Measurements from ENCODE around the gene SYNDIG1L.

The SYNDIG1L gene

DNA sequence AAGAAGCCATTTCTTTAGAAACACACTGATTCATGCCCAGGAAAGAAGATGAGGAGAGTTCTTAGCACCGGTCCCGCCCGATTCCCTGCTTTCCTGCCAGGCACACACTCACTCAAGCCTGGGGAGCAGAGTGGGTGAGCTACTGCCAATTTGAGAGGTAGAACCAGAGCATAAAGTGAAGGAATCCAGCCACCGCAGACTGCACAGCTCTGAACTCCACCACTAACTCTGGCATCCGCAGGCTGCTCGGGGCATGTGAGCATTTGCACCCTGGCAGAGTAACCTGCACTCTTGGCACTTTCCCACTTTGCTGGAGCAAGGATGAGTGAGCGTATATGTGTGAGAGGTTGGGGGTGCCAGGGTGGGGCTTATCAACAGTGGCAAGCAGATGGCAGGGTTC, 4.0 kb upstream of the SYNDIG1L start:
- DNase-seq (ENCODE audit: low read depth, low spot score) = no peak

DNA sequence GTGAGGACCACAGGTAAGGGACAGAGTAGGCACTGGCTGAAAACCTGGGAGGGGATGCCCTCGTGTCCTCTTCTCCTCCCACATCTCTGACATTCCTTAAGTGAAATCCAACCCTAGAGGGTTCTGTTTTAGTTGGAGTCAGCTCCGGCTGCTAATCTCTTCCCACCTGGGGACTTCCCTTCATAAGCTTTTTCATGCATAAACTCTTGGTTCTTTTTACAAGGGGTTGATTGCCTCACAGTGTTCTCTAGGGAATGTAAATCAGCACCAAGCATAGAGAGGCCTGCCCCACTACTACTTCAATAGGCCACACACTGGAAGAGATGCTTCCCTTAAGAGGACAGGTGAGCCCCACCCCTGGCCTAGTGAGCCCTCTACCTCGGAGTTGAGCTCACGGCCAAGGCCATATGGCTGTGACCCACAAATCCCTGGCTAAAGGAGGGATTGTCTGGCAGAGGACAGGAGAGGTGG, 3.2 kb upstream of the SYNDIG1L start:
- no peak for DNase-seq (ENCODE audit: low read depth, low spot score)

DNA sequence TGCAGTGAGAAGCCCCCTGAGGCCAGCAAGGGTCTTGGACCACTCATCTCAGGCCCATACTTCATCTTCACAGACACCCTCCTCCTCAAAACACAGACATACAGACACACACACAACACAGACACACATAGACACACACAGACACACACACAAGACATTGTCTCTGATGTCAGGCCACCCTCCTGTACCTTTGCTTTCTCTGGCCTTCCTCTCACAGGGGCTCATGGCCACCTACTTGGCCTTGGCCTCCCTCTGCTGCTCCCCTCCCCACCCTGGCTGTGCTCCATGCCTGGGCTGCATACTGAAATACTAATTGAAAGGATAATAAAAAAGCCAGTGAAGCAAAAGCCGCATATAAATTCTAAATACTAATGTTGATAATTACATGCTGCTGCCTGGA, 1.6 kb upstream of the SYNDIG1L start:
- DNase-seq (ENCODE audit: low read depth, low spot score) = no peak

DNA sequence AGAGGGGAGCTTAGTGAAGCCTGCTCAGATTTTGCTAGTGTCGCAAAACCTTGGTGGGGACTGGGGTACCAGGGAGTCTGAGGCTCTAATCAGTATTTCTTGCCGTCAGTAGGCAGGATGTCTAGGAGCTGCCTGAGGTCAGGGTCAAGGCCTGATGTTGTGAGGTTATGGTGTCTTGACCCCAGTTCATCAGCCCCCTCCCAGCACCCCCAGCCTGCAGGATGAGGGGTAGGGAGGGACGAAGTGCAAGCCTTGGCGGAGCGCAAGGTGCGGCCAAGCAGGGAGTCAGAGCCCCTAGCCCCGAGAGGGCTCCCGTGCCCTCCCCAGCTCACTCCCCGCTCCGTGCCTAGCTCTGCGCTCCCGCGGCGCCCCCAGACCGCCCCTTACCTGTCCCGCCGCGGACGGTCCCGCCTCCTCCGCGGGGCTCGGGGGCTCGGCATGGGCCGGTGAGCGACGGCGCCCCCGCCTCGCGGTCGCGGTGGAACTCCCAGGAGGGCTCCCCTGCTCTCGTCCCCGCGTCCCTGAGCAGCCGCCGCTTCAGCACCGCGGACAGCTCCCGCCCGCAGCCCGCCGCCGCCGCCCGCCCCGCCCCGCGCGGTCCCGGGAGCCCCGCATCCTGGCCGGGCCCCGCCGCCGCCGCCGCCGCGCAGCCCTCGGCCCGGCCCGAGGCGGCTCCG, 347 bp downstream of the SYNDIG1L start:
- DNase-seq (ENCODE audit: low read depth, low spot score) = no peak

DNA sequence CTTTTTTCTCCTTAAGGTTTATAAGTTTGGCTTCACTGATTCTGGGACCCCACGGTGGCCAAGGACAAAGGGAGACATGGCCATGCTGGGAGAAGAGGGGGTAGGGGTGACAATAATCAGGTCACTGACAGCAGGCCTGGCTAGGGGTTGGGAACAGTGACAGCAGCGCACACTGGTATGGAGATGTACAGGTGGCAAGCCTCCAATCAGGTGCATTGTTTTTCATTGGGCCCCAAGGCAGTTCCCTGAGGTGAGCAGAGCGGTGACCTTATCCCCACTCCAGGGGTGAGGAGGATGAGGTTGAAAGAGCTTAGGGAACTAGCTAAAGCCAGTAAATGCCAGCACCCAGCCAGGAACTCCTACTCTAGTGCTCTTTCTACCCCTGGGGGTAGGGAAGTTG, 1.4 kb downstream of the SYNDIG1L start:
- DNase-seq (ENCODE audit: low read depth, low spot score) = no peak

DNA sequence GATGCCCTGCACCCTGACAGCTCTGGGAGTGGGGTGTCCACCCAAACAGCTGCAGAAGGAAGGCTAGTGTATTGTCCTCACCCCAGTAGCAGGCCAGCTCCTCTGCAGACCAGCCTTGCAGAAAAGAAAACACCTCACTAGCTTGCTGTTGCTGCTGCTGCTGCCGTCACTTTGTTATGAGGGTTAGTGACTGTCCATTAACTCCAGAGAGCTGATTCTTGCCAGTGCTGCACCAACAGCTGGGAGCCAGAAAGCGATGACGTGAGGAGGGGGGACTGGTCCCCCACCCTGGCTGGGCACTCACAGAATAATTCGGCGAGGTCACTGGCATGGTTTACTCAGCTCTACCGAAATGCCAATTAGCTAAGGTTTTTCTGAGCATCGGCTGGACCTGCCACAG, 2.8 kb downstream of the SYNDIG1L start:
- DNase-seq (ENCODE audit: low read depth, low spot score) = no peak

DNA sequence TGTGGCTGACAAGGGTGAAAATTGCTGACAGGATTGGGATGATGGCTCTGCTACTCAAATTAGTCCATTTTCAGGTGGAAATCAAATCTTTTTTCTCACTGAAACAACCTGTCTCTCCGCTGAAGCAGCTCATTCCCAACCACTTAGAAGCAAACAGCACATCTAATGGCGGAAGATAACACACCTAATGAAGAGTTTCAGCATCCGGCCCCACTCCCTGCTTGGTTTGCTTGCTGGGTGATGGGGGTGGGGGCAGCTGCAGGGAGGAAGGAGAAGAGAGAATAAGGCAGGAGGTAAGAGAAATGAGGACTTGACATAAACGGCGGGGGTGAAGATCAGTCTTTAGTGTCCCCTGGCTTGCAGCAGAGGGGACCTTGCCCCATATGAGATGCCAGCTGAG, 4.0 kb downstream of the SYNDIG1L start:
- DNase-seq (ENCODE audit: low read depth, low spot score) = no peak

DNA sequence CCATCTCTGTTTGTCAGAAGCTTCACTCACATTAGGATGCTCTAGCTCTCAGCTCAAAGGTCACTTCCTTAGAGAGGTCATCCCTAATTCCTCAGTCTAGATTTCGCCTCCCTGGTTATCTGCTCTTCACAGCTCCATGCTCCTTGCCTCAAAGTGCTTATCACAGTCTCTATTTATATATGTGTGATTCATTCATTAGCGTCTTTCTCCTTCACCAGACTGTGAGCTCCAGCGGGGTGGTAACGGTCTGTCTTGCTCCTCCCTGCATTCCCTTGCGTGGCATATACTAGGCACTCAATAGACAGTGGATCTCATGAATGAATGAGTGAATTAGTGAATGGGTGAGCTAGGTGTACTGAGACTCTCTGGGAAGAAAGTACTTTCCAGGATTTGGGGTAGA, 6.9 kb downstream of the SYNDIG1L start:
- no peak for DNase-seq (ENCODE audit: low read depth, low spot score)

DNA sequence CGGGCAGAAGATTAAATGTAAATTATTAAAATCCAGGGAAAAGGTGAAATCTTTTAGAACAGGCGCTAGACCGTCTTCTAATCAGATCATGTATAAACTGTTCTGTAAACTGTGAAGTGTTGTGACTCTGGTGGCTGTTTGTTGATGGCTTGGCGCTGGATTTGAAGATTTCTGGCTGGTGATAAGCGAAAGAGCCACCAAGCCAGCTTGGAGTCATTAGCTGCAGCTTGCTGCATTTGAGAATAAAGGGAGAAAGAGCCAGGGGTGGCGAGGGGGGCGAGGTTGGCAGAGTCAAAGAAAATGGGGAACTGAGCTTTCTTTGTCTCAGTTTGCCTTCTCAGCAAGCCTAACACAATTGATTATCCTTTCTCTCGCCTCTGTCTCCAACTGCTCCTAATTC, 8.0 kb downstream of the SYNDIG1L start:
- DNase-seq (ENCODE audit: low read depth, low spot score) = no peak

DNA sequence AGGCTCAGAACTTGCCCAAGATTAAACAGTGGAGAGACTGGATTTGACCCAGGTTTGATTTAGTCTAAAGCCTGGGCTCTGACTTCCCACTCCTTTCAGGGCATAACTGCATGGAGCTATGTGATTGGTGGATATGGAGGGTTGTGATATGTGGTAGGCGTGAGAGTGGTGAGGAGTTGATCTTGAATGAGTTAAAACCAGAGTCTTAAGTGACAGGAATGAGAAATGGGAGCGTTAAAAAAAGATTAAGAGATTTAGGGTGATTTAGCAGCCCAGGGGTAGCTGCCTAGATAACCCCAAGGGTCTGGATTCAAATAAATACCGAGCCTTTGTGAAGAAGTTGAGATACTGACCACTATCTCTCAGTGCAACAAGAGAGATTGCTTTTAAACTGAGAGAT, 8.4 kb downstream of the SYNDIG1L start:
- DNase-seq (ENCODE audit: low read depth, low spot score) = no peak

DNA sequence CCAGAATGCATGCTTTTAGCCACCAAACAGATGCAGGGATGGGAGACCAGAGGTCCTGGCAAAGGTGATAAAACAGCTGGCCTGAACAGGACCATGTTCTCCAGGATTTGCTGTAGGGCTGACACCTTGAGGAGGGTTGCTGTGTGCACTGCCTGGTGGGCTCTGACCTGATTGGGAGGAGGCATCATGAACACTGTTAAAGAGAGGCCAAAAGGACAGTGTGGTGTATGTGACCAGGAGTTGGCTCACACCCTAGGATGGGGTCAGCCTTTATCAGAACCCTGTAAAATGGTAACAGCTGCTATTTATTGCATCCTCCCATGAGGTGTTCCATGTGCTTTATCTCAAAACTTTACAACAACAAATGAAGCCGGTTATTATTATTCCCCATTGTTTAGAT, 8.8 kb downstream of the SYNDIG1L start:
- no peak for DNase-seq (ENCODE audit: low read depth, low spot score)

DNA sequence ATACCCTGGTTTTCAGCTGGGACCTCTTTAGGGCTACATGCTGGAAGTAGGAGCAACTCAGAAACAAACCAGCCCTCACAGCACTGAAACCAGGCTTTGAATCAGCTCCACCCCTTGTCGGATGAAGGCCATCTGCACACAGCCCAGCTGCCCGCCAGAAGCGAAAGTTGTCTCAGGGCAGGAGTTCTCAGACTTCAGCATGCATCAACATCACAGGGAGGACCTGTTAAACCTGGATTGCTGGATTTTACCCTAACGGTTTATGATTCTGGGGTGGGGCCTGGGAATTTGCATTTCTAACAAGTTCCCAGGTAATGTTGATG, 10.9 kb downstream of the SYNDIG1L start:
- DNase-seq (ENCODE audit: low read depth, low spot score) = no peak

DNA sequence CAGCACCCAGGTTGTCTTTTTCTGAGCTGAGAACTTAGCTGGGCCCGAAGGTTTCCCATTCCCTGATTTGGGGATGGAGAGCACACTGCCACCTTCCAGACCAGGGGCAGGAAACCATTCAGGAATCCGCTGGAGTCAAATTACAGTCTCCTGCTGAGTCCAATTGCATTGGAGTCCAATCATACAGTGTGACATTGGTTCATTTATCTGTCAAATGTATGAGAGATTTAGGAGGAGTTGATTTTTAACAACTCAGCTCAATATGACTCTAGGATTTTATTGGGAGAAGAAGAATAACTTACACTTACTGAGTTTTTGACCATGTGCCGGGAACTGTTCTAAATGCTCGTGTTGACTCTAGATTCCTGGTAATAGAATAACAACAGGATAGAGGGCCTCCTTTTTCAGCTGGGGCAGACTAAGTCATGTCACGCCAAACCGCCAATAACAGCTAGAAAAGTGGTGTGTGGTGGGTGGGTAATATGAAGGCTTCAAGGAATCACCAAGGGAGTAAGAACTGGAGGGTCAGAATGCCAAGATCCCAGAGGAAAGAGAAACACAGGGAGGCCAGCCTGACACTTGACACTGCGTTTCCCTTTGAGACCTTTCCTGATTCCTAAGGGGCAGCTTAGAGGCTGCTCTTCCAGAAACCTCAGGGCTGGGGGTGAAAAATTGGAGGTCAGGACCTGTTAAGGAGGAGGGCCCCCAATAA, 11.5 kb downstream of the SYNDIG1L start:
- DNase-seq (ENCODE audit: low read depth, low spot score) = no peak

DNA sequence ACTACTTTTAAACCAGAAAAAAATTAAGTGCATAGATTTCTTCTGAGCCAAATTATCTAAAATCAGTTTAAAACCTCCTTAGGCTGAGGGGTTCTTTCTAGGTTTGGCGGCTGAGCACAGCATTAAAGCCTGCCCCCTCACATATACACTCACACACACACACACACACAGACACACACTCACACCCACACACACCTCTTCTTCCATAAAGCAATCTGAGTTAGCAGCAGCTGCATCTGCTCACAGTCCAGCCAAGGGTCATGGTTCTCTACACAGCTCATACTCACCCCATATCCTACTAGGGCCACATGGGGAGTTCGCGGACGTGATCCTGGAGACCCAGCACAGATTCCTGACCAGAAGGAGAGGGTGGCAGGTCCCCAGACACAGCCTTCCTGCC, 12.4 kb downstream of the SYNDIG1L start:
- DNase-seq (ENCODE audit: low read depth, low spot score) = no peak

DNA sequence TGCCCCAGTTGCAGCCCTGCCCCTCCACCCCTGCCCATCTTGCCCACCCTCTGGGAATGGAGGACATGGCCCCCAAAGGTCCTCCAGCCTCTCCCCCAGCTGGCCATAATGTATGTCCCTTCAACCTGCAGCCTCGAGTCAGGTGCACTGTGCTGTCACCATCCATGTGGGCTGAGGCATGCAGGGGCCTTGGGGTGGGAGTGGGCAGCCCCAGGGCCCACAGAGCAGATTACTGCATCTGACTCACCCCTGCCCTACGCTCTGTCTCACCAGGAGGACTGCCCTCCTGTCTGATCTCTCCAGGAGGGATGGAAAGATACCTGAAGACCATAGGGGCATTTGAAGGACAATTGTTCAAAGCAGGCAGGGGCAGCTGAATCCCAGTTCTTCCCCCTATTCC, 13.3 kb downstream of the SYNDIG1L start:
- no peak for DNase-seq (ENCODE audit: low read depth, low spot score)

DNA sequence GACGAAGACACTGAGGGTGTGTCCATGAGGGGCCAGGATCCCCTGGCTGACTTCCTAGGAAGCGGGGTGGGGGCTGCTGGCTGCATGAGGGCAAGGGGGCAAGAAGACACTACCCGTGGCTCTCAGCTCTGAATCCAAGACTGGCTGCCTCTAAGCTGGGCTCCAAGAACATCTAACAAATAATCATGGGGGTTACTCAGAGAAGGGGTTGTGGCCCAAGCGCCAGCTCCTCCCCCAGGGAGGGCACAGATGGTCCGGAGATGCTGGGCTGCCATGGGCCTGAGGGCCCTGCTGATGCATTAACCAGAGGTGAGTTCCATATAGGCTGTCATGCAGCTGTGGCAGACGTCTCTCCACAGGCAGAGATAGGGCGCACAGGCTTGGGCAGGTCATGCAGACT, 14.3 kb downstream of the SYNDIG1L start:
- DNase-seq (ENCODE audit: low read depth, low spot score) = no peak

DNA sequence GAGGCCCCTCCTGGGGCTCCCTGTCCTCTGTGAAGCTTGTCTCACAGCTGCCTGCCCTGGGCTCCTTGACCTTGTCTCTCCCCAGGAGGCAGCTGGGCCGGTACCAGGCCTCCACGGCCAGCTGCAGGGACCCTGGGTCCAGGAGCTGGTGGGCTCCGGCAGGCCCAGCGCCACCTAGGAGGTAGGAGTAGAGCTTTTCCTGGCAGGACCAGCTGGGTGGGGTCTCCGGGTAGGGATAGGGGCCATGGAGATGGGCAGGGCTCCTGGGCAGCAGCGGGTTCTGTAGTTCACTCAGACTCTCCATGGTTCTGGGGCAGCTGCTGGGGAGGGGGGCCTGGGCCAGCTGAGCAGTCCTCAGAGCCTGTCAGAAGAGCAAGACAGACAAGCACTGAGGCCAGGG, 16.6 kb downstream of the SYNDIG1L start:
- DNase-seq (ENCODE audit: low read depth, low spot score) = no peak

DNA sequence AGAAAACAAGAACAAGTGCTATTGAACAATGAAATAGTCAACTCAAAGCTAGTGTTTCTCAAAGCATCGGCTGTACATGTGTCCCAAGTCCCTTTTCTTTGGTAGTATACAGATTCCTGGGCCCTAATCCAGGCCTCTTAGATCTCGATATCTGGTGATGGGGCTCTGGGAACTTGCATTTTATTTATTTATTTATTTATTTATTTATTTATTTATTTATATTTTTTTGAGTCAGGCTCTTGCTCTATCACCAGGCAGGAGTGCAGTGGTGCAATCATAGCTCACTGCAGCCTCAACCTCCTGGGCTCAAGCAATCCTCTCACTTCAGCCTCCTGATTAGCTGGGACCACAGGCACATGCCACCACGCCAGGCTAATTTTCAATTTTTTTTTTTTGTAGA, 17.1 kb downstream of the SYNDIG1L start:
- DNase-seq (ENCODE audit: low read depth, low spot score) = no peak

DNA sequence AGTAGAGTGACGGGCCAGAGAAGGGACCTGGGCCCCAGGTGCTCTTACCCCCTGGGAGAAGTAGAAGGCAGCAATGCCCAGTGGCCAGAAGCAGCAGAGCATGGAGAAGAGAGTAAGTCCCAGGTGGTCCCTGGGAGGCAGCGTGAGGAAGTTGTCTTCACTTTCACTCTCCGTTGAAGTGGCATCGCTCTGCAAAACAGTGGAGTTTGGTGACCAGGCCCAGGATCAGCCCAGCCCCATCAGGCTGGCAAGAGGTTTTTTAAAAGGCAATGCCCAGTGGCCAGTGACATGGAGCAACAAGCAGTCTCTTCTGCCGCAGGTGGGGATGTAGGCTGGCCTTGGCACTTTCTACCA, 18.2 kb downstream of the SYNDIG1L start:
- no peak for DNase-seq (ENCODE audit: low read depth, low spot score)

DNA sequence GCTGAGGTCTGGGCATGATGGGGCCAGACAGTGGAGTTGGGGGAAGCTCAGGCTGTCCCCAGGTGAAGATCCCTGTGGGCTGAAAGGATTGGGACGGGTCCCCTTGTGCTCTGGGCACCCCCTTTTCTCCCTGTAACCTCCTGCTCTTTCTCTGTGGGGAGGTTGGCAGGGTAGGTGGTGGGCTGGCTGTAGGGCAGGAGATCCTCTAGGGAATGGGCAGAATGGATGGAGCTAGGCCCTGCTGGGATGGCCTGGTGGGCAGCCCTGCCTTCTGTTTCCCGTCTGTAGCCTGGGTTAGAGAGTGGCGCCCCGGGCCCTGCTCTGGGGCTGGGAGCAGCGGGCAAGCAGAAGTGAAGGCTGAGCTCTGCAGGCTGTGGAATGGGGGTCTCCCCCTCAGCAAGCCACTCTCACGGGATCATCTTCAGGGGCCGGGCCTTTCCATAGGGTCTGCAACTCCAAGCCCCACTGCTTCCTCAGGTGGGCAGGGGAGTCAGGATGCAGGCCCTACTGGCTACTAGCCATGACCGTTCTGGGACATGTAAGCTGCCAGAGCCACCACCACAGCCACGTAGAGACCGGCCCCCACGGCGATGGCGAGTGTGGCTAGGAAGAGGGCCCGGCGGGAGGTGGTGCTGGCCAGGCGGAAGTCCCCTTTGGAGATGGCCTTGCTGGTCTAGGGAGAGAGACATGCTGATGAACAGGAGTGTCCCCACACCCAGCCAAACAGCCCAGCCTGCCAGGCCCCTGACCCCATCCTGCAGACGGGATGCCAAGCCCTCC, 18.8 kb downstream of the SYNDIG1L start:
- no peak for DNase-seq (ENCODE audit: low read depth, low spot score)

DNA sequence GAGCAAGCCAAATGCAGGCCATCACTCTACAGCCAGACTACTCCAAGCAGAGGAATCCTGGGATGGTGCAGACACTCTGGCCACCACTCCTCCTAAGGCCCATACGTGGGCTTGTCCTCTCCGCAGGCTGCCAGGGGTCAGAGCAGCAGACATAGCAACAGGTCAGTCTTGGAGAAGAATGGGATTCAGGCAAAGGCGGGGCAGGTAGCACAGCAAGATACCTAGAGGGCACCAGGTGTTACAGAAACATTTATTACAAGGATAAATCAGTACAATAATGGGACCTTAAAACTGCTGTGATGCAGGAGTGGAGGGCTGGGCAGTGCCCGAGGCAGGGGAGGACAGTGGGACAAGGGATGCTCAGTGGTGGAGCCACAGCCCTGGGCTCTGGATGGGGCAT, 20.3 kb downstream of the SYNDIG1L start:
- DNase-seq (ENCODE audit: low read depth, low spot score) = no peak

DNA sequence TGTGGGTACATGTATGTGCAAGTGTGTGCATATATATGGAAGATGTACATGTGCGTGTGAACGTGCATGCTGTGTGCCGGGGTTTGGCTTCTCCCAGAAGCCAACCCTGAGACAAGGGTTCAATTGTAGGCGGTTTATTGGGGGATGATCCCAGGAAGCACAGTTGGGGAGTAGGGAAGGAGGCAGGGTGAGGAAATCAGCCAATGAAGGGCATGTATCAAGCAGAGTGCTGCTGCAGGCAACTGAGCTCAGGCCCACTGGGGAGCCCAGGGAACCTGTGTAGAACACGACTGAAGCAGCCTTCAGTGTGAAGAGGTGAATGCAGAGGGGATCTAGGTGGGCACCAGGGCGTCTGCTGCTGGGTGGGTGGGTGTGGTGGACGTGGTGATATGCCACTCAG, 21.6 kb downstream of the SYNDIG1L start:
- DNase-seq (ENCODE audit: low read depth, low spot score) = no peak

Data from smooth muscle cell of the brain vasculature (primary cell).